Right lobe of liver (tissue), 6 donors: Measurements from ENCODE around the gene MAPT. TPM values are rescaled to one million over a fixed set of nuclear protein-coding genes. Genes with fewer than 3 reads are reported as not detected.

Source experiments
- ATAC-seq, 4 donors: fragments of 200-7000 bp; cut with Tn5 transposase; one replicate each; pipeline ENCODE4 v1.9.1; 2020; ENCODE audit warnings: mild to moderate bottlenecking in 4 of 4, moderate library complexity in 4 of 4
- DNase-seq, 3 donors: peaks; one replicate each; pipeline ENCODE4 v3.0.0-alpha.2; 2020
- H3K27ac ChIP-seq, 3 donors: fragments of 200-600 bp; one replicate each; pipeline ENCODE4 v1.8.0; 2022
- H3K27me3 ChIP-seq, 2 donors: fragments of 200-600 bp; one replicate each; pipeline ENCODE4 v1.8.0; 2022
- H3K36me3 ChIP-seq, 4 donors: fragments of 200-600 bp; sonication (generic) in 1 of 4; one replicate each; pipeline versions ENCODE4 v1.5.1 to v1.8.0; 2017 to 2022; ENCODE audit warnings: control low read depth in 1 of 4
- H3K4me1 ChIP-seq, 4 donors: fragments of 200-600 bp; sonication (generic) in 1 of 4; one replicate each; pipeline versions ENCODE4 v1.5.1 to v1.8.0; 2017 to 2022; ENCODE audit warnings: control low read depth in 1 of 4
- H3K4me3 ChIP-seq, 3 donors: fragments of 200-600 bp; one replicate each; pipeline ENCODE4 v1.8.0; 2022
- H3K9me3 ChIP-seq, 4 donors: fragments of 200-600 bp; sonication (generic) in 1 of 4; one replicate each; pipeline versions ENCODE4 v1.5.1 to v1.8.0; 2017 to 2022; ENCODE audit warnings: control low read depth in 1 of 4
- CTCF ChIP-seq, 4 donors: fragments of 200-600 bp in 3 of 4; fragments of 450-650 bp in 1 of 4; IDR thresholded peaks; one replicate each; pipeline versions ENCODE4 v1.5.1 to v1.8.0; 2016 to 2022; ENCODE audit warnings: antibody characterized with exemption in 4 of 4, mild to moderate bottlenecking in 2 of 4
- POLR2A ChIP-seq: fragments of 450-650 bp; IDR thresholded peaks from one replicate; pipeline ENCODE4 v1.6.1; 2017; ENCODE audit warnings: antibody characterized with exemption, mild to moderate bottlenecking
- WGBS: methylation state at CpG from one replicate; pipeline ENCODE4 v1.1.6; 2018; ENCODE audit warnings: low coverage, low lambda C conversion rate; ENCODE audit not compliant: insufficient coverage; ENCODE audit errors: missing lambda C conversion rate; 5-methylcytosine and 5-hydroxymethylcytosine counted together
- intact Hi-C, 2 donors: fragments of 100-400 bp; cut with DNase I; formaldehyde crosslinking; loops; one replicate each; pipeline versions ENCODE4 v1.11.2 to v1.14.1; 2022
- total RNA-seq, 6 experiments: library from RNA; depleted of rRNA in 2 of 6; stranded (reverse); fragments of >200 nt in 2 of 6; fragmentation: NEBNext Ultra II Directional in 3 of 6; extraction: Animal tissue kit (Norgen Biotek cat#: 25700) in 3 of 6; gene quantifications; one replicate each; pipeline versions ENCODE4 v1.1.0 to v1.2.4, GENCODE V29; 2016 to 2023
- donor health status: DM: no; HTN: yes; CAD: no.
- donor health status: DM: no; HTN: no; CAD: no.
- donor health status: DM: no; HTN: no; CAD: no.
- donor health status: DM: no; HTN: yes; CAD: no.
- donor health status: DM: no; HTN: yes; CAD: no.

MAPT gene
- total RNA-seq, 6 experiments from 2014 or later = 0.39 to 4.9 (median 0.59) TPM

DNA sequence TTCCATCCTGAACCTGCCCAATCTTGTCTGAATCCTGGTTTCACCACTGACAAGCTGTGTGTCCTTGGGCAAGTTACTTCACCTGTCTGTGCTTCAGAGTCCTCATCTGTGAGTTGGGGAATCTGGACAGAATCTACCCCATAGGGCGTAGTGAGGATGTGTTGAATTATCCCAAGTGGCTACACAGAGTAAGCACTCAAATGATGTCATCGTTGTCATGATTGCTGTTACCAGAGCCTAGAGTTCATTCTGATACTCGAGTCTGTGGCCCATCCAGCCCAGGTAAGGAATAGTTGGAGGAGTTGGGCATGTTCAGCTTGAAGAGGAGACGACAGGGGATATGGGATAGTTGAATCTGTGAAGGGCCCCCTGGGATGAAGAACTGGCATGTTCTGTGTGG is 45.9 kb downstream of the MAPT start:
- DNase-seq (no peak), ATAC-seq (no peak)
- Histone ChIP-seq H3K4me1 (peaks cover 0 to 33% (median 14%) of the 10 kb centered on the region in 4 donors), H3K36me3 (no peaks in the 10 kb centered on the region), H3K9me3 (no peaks in the 10 kb centered on the region), H3K27ac (no peak overlapping the region), H3K27me3 (no peaks in the 10 kb centered on the region), H3K4me3 (no peak overlapping the region)
- TF ChIP-seq POLR2A = no peak
- no peak for TF ChIP-seq CTCF (IDR thresholded peaks at IDR 0.05)
- WGBS = 67% methylated on average over 4 of the region's 4 CpGs
- intact Hi-C loops = no loop called here

- H3K4me1 ChIP-seq = peaks cover 0 to 33% (median 14%) of the 10 kb centered on the region in 4 donors
- no peak overlapping the region for H3K4me3 ChIP-seq
- DNase-seq = no peak
- H3K27me3 ChIP-seq = no peaks in the 10 kb centered on the region
- no peaks in the 10 kb centered on the region for H3K36me3 ChIP-seq
- no peaks in the 10 kb centered on the region for H3K9me3 ChIP-seq
- no peak overlapping the region for H3K27ac ChIP-seq
- TF ChIP-seq CTCF (IDR thresholded peaks at IDR 0.05) (no peak), POLR2A (no peak)
- ATAC-seq = no peak
- 54% methylated on average over 3 of the region's 3 CpGs for WGBS
- intact Hi-C loops = no loop called here
Observed at GRCh38 chr17:45940826-45941225, 46.5 kb downstream of the MAPT start.

- Histone ChIP-seq H3K36me3 (no peaks in the 10 kb centered on the region), H3K4me1 (peaks cover 0 to 29% (median 12%) of the 10 kb centered on the region in 4 donors), H3K27me3 (no peaks in the 10 kb centered on the region), H3K9me3 (no peaks in the 10 kb centered on the region), H3K4me3 (no peak overlapping the region), H3K27ac (no peak overlapping the region)
- no peak for ATAC-seq
- no peak for TF ChIP-seq CTCF (IDR thresholded peaks at IDR 0.05)
- 26% methylated on average over 2 of the region's 2 CpGs for WGBS
- DNase-seq = no peak
- intact Hi-C loops = no loop called here
Observed at GRCh38 chr17:45941395-45941794, 47.0 kb downstream of the MAPT start.

- Histone ChIP-seq H3K4me3 (no peak overlapping the region), H3K4me1 (peaks cover 0 to 22% (median 10%) of the 10 kb centered on the region in 4 donors), H3K9me3 (no peaks in the 10 kb centered on the region), H3K36me3 (no peaks in the 10 kb centered on the region), H3K27me3 (no peaks in the 10 kb centered on the region), H3K27ac (peak overlapping the region in 2 of 3 donors; percentile 48 to 57)
- DNase-seq (peak; percentile 89 to 98 (median 97)), ATAC-seq (peak; percentile 90 to 98 (median 92))
- TF ChIP-seq CTCF (IDR thresholded peaks at IDR 0.05) (no peak), POLR2A (no peak)
- WGBS = 21% methylated on average over 11 of the region's 11 CpGs
- intact Hi-C loops = no loop called here
Observed at GRCh38 chr17:45942284-45942683, 47.9 kb downstream of the MAPT start.

DNA sequence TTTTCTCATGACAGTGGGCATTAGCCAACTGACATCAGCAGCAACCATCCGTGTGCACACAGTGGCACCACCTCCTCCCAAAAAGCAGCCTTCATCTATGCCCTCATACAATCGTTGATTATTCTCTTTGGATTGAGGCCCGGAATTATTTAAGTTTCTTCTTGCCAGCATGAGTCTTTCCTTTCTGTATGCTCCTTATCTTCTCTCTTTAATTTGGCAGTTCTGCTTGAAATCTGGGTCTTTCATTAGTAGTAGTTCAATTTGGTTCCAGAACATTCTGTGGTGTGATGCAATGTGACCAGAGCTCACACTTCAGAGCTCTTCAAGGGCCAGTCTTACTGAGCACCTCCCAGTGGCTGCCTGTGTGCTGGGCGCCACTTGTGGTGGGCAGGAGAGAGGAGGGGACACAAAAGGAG is 52.5 kb downstream of the MAPT start:
- peak in 1 of 3 donors; percentile 75 for DNase-seq
- H3K27me3 ChIP-seq = no peaks in the 10 kb centered on the region
- TF ChIP-seq CTCF (IDR thresholded peaks at IDR 0.05) (peak in 2 of 4 donors; percentile 15 to 31), POLR2A (no peak)
- H3K4me1 ChIP-seq = peaks cover 0 to 24% (median 14%) of the 10 kb centered on the region in 4 donors
- no peaks in the 10 kb centered on the region for H3K9me3 ChIP-seq
- 40% methylated on average over 3 of the region's 4 CpGs for WGBS
- ATAC-seq = peak; percentile 4 to 37 (median 28)
- no peak overlapping the region for H3K4me3 ChIP-seq
- peak overlapping the region in 2 of 3 donors; percentile 16 to 69 for H3K27ac ChIP-seq
- intact Hi-C loops = no loop called here
- no peaks in the 10 kb centered on the region for H3K36me3 ChIP-seq
